NB4 (cell line): ENCODE results near the gene BICD1.

Experiments
- DNase-seq: peaks from one replicate; pipeline ENCODE4 v3.0.0; 2010; ENCODE audit warnings: low read depth
- H3K4me3 ChIP-seq: one replicate; pipeline ENCODE4 v1.5.1; 2011; ENCODE audit warnings: mild to moderate bottlenecking, low read depth, low read length, moderate library complexity
- MYC ChIP-seq: IDR thresholded peaks from 2 replicates; pipeline ENCODE4 v1.6.1; 2011; ENCODE audit warnings: low read depth, low read length
- POLR2A ChIP-seq: IDR thresholded peaks from 2 replicates; pipeline ENCODE4 v1.6.1; 2011; ENCODE audit warnings: mild to moderate bottlenecking; ENCODE audit not compliant: insufficient read length; ENCODE audit errors: extremely low read depth
- TF ChIP-seq, protein P1 (sequence below): IDR thresholded peaks from one replicate; pipeline ENCODE4 v1.5.1; 2012; ENCODE audit warnings: low read depth, low read length
- TF ChIP-seq, protein P2 (sequence below): IDR thresholded peaks from 2 replicates; pipeline ENCODE4 v1.6.1; 2011; ENCODE audit warnings: low read depth, low read length

BICD1 gene

DNA sequence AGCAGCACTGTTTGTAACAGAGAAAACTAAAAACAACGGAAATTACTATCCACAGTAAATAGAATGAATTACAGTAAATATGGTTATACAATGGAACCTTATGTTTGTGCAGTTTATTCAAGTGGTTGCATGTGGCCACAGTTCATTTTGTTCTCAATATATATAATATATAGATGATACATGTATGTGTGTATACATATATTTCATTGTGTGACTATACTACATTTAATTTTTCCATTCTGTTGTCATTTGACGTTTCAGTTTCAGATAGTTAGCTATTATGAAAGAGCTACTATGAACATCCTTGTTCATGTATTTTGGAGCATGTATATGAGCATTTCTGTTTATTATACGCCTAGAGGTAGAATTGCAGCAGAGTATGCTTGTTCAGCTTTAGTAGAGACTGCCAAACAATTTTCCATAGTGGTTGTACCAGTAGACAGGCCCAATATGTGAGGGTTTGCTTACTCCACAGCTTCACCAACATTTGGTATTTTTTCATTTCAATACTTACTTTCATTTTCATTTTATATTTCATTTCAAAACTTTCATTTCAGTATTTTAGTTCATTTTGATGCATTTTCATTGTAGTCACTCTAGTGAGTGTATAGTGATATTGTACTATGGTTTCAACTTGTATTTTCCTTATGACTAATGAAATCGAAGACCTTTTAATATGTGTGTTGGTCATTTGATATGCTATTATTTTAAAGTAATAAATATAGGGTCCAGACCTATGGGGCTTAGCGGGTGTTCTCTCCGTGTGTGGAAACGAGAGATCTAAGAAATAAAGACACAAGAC lies 151.2 kb downstream of the BICD1 start:
- no peak overlapping the region for H3K4me3 ChIP-seq
- no peak for DNase-seq
- TF ChIP-seq, protein P1, sequence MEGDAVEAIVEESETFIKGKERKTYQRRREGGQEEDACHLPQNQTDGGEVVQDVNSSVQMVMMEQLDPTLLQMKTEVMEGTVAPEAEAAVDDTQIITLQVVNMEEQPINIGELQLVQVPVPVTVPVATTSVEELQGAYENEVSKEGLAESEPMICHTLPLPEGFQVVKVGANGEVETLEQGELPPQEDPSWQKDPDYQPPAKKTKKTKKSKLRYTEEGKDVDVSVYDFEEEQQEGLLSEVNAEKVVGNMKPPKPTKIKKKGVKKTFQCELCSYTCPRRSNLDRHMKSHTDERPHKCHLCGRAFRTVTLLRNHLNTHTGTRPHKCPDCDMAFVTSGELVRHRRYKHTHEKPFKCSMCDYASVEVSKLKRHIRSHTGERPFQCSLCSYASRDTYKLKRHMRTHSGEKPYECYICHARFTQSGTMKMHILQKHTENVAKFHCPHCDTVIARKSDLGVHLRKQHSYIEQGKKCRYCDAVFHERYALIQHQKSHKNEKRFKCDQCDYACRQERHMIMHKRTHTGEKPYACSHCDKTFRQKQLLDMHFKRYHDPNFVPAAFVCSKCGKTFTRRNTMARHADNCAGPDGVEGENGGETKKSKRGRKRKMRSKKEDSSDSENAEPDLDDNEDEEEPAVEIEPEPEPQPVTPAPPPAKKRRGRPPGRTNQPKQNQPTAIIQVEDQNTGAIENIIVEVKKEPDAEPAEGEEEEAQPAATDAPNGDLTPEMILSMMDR, result no peak
- TF ChIP-seq, protein P2, sequence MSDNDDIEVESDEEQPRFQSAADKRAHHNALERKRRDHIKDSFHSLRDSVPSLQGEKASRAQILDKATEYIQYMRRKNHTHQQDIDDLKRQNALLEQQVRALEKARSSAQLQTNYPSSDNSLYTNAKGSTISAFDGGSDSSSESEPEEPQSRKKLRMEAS, result no peak
- no peak for TF ChIP-seq MYC
- TF ChIP-seq POLR2A, result no peak

DNA sequence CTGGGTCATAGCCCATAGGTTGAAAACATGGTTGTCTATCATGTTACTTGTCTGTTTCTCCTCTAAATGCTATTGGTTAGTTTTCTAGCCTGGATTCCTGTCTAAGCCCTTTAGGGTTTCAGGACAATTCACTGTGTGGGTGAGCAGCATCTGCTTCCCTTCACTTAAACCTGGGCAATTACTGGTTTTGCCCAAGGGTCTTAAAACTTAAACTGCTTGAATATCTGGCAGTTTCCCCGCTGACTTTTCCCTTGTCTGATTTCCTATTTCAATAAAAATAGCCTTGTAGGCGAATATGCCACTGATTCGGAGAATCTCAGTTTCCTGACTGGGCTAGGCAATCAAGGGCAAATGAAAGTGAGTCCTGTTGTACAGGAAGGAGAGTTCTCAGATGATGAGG lies 154.0 kb downstream of the BICD1 start:
- no peak for DNase-seq
- no peak overlapping the region for H3K4me3 ChIP-seq
- TF ChIP-seq POLR2A, result no peak
- no peak for TF ChIP-seq MYC
- TF ChIP-seq, protein P1, result no peak
- TF ChIP-seq, protein P2, result no peak

DNA sequence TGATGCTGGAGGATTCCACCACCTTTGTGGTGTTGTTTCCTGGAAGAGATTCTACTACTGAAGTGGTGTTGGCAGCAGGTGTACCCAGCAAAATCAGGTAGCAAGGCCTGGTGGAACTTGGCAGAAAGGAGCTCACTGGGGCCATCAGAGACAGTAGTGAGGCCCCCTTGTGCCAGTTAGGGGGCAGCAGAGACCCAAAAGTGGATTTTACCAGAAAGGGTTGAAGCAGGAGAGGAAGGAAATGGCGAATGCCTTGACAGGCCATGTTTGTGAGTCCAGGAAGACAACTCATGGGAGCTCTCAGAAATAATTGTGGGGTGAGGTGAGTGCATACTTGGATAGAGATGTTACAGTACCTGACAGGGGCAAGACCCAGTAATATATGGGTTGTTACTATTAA lies 155.0 kb downstream of the BICD1 start:
- DNase-seq, result peak; percentile 29
- no peak for TF ChIP-seq POLR2A
- TF ChIP-seq, protein P1, result peak; percentile 16
- TF ChIP-seq, protein P2, result no peak
- no peak for TF ChIP-seq MYC
- no peak overlapping the region for H3K4me3 ChIP-seq

DNA sequence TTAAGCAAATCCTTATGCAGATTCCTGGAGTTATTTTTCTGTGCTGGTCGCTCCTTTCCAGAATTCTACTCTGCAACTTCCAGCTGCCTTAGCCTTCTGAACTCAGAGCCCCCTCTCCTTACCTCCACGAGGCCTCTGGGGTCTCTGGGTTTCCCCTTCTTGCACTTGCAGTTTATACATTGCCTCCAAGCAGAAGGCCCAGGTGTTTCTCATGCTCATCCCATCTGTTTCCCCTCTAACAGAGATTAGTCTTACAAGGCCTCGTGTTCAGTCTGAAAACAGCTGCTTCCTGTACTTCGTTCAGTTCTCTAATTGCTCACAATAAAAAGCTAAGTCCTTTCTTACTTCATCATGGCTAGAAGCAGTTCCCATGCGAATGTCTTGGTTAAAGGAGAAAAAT lies 158.3 kb downstream of the BICD1 start:
- TF ChIP-seq, protein P2, result peak; percentile 91
- TF ChIP-seq POLR2A (no peak), MYC (peak; percentile 93)
- H3K4me3 ChIP-seq, result no peak overlapping the region
- peak; percentile 23 for DNase-seq

DNA sequence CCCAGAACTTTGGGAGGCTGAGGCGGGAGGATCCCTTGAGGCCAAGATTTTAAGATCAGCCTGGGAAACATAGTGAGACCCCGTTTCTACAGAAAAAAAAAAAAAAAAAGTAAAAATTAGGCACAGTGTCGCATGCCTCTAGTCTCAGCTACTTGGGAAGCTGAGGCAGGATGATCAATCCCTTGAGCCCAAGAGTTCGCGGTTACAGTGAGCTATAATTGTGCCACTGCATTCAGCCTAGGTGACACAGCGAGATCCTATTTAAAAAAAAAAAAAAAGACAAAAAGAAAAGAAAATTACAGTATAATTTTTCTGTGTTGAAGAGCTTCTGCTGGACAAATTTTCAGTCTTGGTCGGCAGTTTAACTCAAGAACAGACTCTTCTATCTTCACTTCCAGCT lies 158.8 kb downstream of the BICD1 start:
- DNase-seq, result no peak
- no peak overlapping the region for H3K4me3 ChIP-seq
- TF ChIP-seq MYC, result no peak

DNA sequence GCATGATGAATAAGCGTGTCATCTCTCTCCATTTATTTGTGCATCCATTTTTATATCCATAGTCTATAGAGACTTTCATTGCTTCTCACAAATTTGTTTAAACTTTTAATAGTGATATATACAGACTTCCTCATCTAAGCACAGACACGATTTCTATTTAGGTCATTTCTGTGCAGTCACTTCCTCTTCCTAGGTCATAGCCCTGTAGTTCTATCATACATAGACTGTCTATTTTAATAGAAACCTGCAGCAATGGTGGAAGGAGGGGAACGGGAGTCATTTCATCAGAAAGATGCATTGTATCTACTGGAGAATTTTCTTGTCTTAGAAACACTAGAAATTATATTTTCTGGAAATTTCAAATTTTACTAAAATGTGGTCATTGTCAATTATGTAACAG lies 159.3 kb downstream of the BICD1 start:
- peak; percentile 61 for DNase-seq
- TF ChIP-seq MYC (no peak), POLR2A (no peak)
- TF ChIP-seq, protein P2, result no peak
- TF ChIP-seq, protein P1, result no peak
- H3K4me3 ChIP-seq, result no peak overlapping the region

DNA sequence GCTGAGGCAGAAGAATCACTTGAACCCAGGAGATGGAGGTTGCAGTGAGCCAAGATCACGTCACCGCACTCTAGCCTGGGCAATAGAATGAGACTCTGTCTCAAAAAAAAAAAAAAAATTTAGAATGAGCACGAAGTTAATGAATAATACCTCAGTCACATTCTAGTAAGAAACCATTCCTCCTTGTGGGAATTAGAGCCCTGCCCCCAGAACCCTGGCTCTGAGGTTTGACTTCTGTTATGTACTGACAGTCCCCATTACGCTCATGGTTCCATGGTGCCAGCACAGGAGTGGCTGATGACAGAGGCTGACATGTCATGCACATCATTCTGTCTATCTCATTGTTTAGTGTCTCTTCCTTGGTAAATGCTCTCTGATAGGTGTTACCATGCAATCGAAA lies 160.1 kb downstream of the BICD1 start:
- no peak overlapping the region for H3K4me3 ChIP-seq
- TF ChIP-seq, protein P2, result no peak
- TF ChIP-seq, protein P1, result no peak
- no peak for TF ChIP-seq MYC
- TF ChIP-seq POLR2A, result no peak
- no peak for DNase-seq
